ENCODE data around the gene MAGI2.

DNA sequence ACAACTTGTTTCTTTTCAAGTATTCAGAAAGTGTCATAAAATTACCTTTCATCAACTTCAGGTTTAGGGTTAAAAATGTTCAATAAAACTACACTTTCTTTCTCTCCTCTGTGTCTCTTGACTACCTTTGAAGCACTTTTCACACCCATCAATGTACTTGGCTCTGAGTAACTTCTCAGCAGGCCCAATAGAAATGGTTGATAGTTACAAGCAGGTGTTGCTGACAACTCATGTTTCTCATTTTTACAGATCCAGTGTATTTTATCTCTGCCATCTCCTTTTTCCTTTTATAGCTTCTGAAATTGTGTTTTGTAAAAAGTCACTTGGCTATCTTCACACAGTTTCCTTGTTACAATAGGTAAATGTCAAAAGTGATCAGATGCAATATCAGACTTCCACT is 1306.9 kb downstream of the MAGI2 start:
- TF ChIP-seq POLR2A (IDR thresholded peaks at IDR 0.05; ENCODE audit: low read length) (no peak), GATA1 (IDR thresholded peaks at IDR 0.05; ENCODE audit: low read depth, low read length) (no peak)
